ENCODE measurements around the gene SDHB. TPM values are rescaled to one million over a fixed set of nuclear protein-coding genes. Genes with fewer than 3 reads are reported as not detected.

The SDHB gene
- polyA plus RNA-seq, 1 donor (not counting 4 experiments of a cell fraction or from before 2014, with no cell fraction given), result 228 TPM

DNA sequence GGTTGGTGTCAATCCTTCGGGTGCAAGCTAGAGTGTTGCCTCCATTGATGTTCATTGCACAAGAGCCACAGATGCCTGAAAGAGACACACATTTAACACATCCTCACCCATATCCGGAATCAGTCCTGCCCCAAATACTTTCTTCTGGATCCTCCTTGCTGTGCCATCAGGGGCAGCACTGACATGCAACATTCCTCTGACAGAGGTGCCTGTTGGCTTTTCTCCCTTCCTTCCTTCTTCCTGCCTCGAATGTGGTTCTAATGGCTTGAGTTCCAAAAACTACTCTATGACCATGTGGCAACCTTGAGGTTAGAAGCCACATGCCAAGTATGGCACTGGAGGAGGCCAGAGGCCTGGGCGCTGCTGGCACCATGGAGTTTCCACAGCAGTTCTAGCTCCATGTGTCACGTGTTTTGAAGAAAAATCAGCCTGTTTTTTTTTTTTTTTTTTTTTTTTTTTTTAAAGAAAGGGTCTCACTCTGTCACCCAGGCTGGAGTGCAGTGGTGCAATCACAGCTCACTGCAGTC is 25.1 kb downstream of the SDHB start:
- dilution Hi-C loops (cut with MboI; ENCODE audit: extremely low pct_ligation_motif_present, low sequenced_read_pairs), result no loop called here
- H3K4me2 ChIP-seq (ENCODE audit: control insufficient read depth, extremely low read depth, insufficient read depth, low read depth, low read length), result no peak overlapping the region
- TF ChIP-seq, protein P1, sequence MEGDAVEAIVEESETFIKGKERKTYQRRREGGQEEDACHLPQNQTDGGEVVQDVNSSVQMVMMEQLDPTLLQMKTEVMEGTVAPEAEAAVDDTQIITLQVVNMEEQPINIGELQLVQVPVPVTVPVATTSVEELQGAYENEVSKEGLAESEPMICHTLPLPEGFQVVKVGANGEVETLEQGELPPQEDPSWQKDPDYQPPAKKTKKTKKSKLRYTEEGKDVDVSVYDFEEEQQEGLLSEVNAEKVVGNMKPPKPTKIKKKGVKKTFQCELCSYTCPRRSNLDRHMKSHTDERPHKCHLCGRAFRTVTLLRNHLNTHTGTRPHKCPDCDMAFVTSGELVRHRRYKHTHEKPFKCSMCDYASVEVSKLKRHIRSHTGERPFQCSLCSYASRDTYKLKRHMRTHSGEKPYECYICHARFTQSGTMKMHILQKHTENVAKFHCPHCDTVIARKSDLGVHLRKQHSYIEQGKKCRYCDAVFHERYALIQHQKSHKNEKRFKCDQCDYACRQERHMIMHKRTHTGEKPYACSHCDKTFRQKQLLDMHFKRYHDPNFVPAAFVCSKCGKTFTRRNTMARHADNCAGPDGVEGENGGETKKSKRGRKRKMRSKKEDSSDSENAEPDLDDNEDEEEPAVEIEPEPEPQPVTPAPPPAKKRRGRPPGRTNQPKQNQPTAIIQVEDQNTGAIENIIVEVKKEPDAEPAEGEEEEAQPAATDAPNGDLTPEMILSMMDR (optimal IDR thresholded peaks at IDR 0.05 in 1 of 3, IDR thresholded peaks at IDR 0.05 in 1 of 3, conservative IDR thresholded peaks at IDR 0.05 in 1 of 3; ENCODE audit: extremely low read depth in 1 of 3, insufficient read depth in 2 of 3, low read length in 3 of 3), result no peak
- TF ChIP-seq EZH2 (IDR thresholded peaks at IDR 0.05; ENCODE audit: low read length), result no peak
- no peaks in the 10 kb centered on the region for H3K9me1 ChIP-seq (ENCODE audit: control insufficient read depth, extremely low read depth, insufficient read depth, low read length)
- no peaks in the 10 kb centered on the region for H4K20me1 ChIP-seq (ENCODE audit: control insufficient read depth, extremely low read depth, insufficient read depth, low read length)
- no peaks in the 10 kb centered on the region for H3K79me2 ChIP-seq (ENCODE audit: control insufficient read depth, insufficient read depth, low read length)
- DNase-seq (ENCODE audit: low read depth, low spot score) (no peak), FAIRE-seq (no peak)
- H3K36me3 ChIP-seq (ENCODE audit: control insufficient read depth in 2 of 2, extremely low read depth in 1 of 2, insufficient read depth in 2 of 2, low read length in 2 of 2), result peaks cover 32 to 35% of the 10 kb centered on the region in 2 experiments
- no peaks in the 10 kb centered on the region for H3K9me3 ChIP-seq (ENCODE audit: control insufficient read depth, low read depth, low read length)
- H3K4me1 ChIP-seq (ENCODE audit: control insufficient read depth, extremely low read depth, insufficient read depth, low read length), result no peaks in the 10 kb centered on the region
- no peak overlapping the region for H3K9ac ChIP-seq (ENCODE audit: control insufficient read depth, extremely low read depth, insufficient read depth, low read length)
- no peak overlapping the region for H2AFZ ChIP-seq (ENCODE audit: control insufficient read depth, low read length)
- no peak overlapping the region for H3K4me3 ChIP-seq (ENCODE audit: control insufficient read depth in 2 of 3, extremely low read depth in 1 of 3, insufficient read depth in 2 of 3, low read depth in 1 of 3, low read length in 3 of 3)
- no peaks in the 10 kb centered on the region for H3K27me3 ChIP-seq (ENCODE audit: control insufficient read depth, extremely low read depth, insufficient read depth, low read length)
- no peak overlapping the region for H3K27ac ChIP-seq (ENCODE audit: control insufficient read depth, insufficient read depth, low read length)

GRCh38 chr1:17027900-17028299 is 25.9 kb downstream of the SDHB start:
- FAIRE-seq (no peak), DNase-seq (ENCODE audit: low read depth, low spot score) (no peak)
- Histone ChIP-seq H3K27me3 (ENCODE audit: control insufficient read depth, extremely low read depth, insufficient read depth, low read length) (no peaks in the 10 kb centered on the region), H3K4me1 (ENCODE audit: control insufficient read depth, extremely low read depth, insufficient read depth, low read length) (no peaks in the 10 kb centered on the region), H3K4me3 (ENCODE audit: control insufficient read depth in 2 of 3, extremely low read depth in 1 of 3, insufficient read depth in 2 of 3, low read depth in 1 of 3, low read length in 3 of 3) (no peak overlapping the region), H3K9me1 (ENCODE audit: control insufficient read depth, extremely low read depth, insufficient read depth, low read length) (no peaks in the 10 kb centered on the region), H3K79me2 (ENCODE audit: control insufficient read depth, insufficient read depth, low read length) (no peaks in the 10 kb centered on the region), H3K4me2 (ENCODE audit: control insufficient read depth, extremely low read depth, insufficient read depth, low read depth, low read length) (no peak overlapping the region), H4K20me1 (ENCODE audit: control insufficient read depth, extremely low read depth, insufficient read depth, low read length) (no peaks in the 10 kb centered on the region), H2AFZ (ENCODE audit: control insufficient read depth, low read length) (no peak overlapping the region), H3K27ac (ENCODE audit: control insufficient read depth, insufficient read depth, low read length) (no peak overlapping the region), H3K36me3 (ENCODE audit: control insufficient read depth in 2 of 2, extremely low read depth in 1 of 2, insufficient read depth in 2 of 2, low read length in 2 of 2) (peaks cover 40% of the 10 kb centered on the region in 2 experiments), H3K9me3 (ENCODE audit: control insufficient read depth, low read depth, low read length) (no peaks in the 10 kb centered on the region), H3K9ac (ENCODE audit: control insufficient read depth, extremely low read depth, insufficient read depth, low read length) (no peak overlapping the region)
- dilution Hi-C loops (cut with MboI; ENCODE audit: extremely low pct_ligation_motif_present, low sequenced_read_pairs), result no loop called here
- TF ChIP-seq EZH2 (IDR thresholded peaks at IDR 0.05; ENCODE audit: low read length), result no peak
- TF ChIP-seq, protein P1 (optimal IDR thresholded peaks at IDR 0.05 in 1 of 3, IDR thresholded peaks at IDR 0.05 in 1 of 3, conservative IDR thresholded peaks at IDR 0.05 in 1 of 3; ENCODE audit: extremely low read depth in 1 of 3, insufficient read depth in 2 of 3, low read length in 3 of 3), result no peak

Measured in keratinocyte (primary cell).